Hair follicular keratinocyte (primary cell): Measurements from ENCODE around the gene HCLS1. TPM values are rescaled to one million over a fixed set of nuclear protein-coding genes. Genes with fewer than 3 reads are reported as not detected.

Experiments
- total RNA-seq: library from RNA; depleted of rRNA; stranded (reverse); fragments of >200 nt; gene quantifications from 2 replicates; pipeline ENCODE4 v1.2.3, GENCODE V29; 2015

HCLS1 gene, protein sequence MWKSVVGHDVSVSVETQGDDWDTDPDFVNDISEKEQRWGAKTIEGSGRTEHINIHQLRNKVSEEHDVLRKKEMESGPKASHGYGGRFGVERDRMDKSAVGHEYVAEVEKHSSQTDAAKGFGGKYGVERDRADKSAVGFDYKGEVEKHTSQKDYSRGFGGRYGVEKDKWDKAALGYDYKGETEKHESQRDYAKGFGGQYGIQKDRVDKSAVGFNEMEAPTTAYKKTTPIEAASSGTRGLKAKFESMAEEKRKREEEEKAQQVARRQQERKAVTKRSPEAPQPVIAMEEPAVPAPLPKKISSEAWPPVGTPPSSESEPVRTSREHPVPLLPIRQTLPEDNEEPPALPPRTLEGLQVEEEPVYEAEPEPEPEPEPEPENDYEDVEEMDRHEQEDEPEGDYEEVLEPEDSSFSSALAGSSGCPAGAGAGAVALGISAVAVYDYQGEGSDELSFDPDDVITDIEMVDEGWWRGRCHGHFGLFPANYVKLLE
- 0.39 TPM in 1 of 2 replicates, not detected in the other for total RNA-seq

GRCh38 chr3:121660356-121661171, at the start of gene HCLS1:
HCLS1 (minus strand) TSS chr3:121660903; CDS start chr3:121658347, 2,556 bp downstream.

DNA sequence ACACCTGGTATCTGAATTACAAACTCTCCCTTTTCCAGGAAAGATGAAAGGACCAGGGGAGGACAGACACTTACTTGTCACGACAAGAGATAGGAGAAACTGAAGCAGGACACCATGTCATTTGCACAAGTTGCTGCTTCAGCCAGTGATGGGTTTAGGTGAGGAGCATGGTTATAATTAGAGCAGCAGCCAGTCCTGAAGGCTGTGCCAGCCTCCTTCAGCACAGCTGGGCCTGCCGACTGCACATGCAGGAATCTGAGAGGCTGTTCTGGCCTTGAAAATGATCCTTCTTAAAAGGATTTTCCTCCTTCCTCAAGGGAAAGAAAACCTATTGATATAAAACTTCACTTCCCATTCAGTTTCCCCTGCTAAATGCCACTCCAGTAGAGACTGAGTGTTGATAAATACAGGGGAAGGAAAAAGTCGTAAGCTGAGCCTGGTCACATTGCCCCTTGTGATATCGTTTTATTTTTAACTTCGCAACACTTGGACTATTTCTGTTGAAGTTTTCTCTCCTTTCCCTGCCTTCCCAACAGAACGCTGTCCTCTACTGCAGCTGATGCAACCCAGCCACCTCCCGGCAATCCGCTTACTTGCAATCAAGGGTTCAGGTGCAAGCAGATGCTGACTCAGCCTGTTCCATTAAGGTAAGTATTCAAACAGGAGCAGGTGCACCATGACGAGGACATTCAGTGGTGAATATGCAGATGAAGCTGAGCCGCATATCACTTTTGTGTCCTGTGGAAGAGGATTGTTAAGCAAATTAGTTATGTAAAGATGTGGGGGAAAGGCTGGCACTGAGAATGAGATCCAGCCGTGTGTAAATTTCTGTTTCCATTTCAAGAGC, 67.6 kb downstream of the HCLS1 start, which contains the start of gene FBXO40:
Gene FBXO40 (plus strand): TSS at position 524 of the 847 bp plus-strand sequence. CDS start 27,197 bp downstream, outside the sequence.

Other genes with a start within 250 kb of the HCLS1 start
- gene POLQ, start 114.9 kb downstream of the HCLS1 start, total RNA-seq: 2.3 and 4.3 TPM in 2 replicates
- not detected in 2 replicates for gene ARGFX, start 93.0 kb downstream of the HCLS1 start, total RNA-seq
- gene FBXO40, start 67.5 kb downstream of the HCLS1 start, total RNA-seq: not detected in 2 replicates
- 15.3 and 27.0 TPM in 2 replicates for gene GOLGB1, start 88.8 kb upstream of the HCLS1 start, total RNA-seq
- 15.7 and 16.7 TPM in 2 replicates for gene IQCB1, start 174.2 kb upstream of the HCLS1 start, total RNA-seq
- gene EAF2, start 174.3 kb upstream of the HCLS1 start, total RNA-seq: 0.62 and 2.5 TPM in 2 replicates
- 0.99 and 2.2 TPM in 2 replicates for gene SLC15A2, start 233.5 kb upstream of the HCLS1 start, total RNA-seq